ENCODE data around the gene THAP6. TPM values are rescaled to one million over a fixed set of nuclear protein-coding genes. Genes with fewer than 3 reads are reported as not detected.

THAP6 gene
- total and polyA plus RNA-seq, 2 of the 8 experiments (the other 6 are each of a cell fraction or from before 2014, with no cell fraction given), result 3.3 to 9.7 TPM

DNA sequence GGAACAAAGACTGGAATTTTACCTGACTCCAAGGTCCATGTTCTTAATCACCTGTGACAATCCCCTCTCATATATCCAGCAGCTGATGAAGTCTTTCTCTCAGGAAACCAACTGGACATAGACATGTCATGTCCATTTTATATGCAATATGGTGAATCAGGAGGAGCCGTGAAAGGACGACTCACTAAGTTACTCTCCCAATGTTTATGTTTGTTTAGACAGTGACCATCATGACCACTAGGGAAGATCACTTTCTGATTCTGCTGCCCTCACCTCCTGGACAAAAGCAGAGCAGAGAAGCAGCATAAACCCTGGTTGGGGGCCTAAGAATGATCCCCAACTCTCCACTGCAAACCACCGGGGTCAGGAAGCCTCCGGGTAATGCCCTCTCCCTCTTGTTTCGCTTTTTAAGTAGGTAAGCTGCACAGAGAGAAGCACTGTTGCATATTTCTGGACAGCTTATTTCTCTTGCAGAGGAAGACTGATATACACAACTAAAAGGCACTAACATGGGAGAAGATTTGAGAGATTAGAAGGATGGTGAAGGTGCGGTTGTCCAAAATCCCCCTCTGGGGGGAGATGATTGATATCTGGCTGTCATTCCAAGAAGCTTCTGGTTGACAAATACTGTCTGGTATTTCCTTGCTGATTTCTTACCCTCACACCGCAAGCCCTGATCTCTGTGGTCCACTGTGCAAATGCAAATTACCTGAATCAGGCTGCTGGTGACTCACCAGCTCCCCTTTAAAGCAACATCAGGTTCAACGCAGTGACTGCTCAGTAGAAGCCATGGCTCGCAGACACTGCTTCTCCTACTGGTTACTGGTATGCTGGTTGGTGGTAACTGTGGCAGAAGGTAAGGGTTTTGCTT lies 41.3 kb downstream of the THAP6 start, which contains the start of gene ODAPH (continued):
- TF ChIP-seq RBBP5 (IDR thresholded peaks at IDR 0.05; ENCODE audit: borderline replicate concordance, low read depth, low read length) (no peak), NANOG (IDR thresholded peaks at IDR 0.05; ENCODE audit: insufficient read depth, low read depth, low read length, poor library complexity, severe bottlenecking) (no peak), CBX8 (IDR thresholded peaks at IDR 0.05; ENCODE audit: borderline replicate concordance, low read depth, low read length) (no peak)
- TF ChIP-seq, protein P1, sequence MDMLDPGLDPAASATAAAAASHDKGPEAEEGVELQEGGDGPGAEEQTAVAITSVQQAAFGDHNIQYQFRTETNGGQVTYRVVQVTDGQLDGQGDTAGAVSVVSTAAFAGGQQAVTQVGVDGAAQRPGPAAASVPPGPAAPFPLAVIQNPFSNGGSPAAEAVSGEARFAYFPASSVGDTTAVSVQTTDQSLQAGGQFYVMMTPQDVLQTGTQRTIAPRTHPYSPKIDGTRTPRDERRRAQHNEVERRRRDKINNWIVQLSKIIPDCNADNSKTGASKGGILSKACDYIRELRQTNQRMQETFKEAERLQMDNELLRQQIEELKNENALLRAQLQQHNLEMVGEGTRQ (IDR thresholded peaks at IDR 0.05; ENCODE audit: low read length), result no peak
